ENCODE data around the gene RFT1. TPM values are rescaled to one million over a fixed set of nuclear protein-coding genes. Genes with fewer than 3 reads are reported as not detected.

Gene RFT1
- total and polyA plus RNA-seq, 2 of the 13 experiments (the other 11 are each of a cell fraction or from before 2014, with no cell fraction given) = 23.2 to 37.0 TPM

- TF ChIP-seq ZNF770 (CRISPR knock-in tag; IDR thresholded peaks at IDR 0.05) (peak; percentile 67; the same call in 1 of the 2 replicates), SMAD9 (CRISPR knock-in tag; IDR thresholded peaks at IDR 0.05) (0 out of 2 replicates have a peak, but pooled peaks have one; percentile 35), PAF1 (CRISPR knock-in tag; IDR thresholded peaks at IDR 0.05) (no peak), SMYD3 (CRISPR knock-in tag; IDR thresholded peaks at IDR 0.05) (no peak), ZNF878 (CRISPR knock-in tag; IDR thresholded peaks at IDR 0.05) (no peak), RXRA (CRISPR knock-in tag; IDR thresholded peaks at IDR 0.05) (peak; percentile 79), ZKSCAN8 (CRISPR knock-in tag; IDR thresholded peaks at IDR 0.05; ENCODE audit: borderline replicate concordance) (no peak), ZC3H4 (CRISPR knock-in tag; IDR thresholded peaks at IDR 0.05; ENCODE audit: borderline replicate concordance) (no peak), ZNF790 (CRISPR knock-in tag; IDR thresholded peaks at IDR 0.05; ENCODE audit: borderline replicate concordance) (no peak)
- TF ChIP-seq, protein P1, sequence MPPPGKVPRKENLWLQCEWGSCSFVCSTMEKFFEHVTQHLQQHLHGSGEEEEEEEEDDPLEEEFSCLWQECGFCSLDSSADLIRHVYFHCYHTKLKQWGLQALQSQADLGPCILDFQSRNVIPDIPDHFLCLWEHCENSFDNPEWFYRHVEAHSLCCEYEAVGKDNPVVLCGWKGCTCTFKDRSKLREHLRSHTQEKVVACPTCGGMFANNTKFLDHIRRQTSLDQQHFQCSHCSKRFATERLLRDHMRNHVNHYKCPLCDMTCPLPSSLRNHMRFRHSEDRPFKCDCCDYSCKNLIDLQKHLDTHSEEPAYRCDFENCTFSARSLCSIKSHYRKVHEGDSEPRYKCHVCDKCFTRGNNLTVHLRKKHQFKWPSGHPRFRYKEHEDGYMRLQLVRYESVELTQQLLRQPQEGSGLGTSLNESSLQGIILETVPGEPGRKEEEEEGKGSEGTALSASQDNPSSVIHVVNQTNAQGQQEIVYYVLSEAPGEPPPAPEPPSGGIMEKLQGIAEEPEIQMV (CRISPR knock-in tag; IDR thresholded peaks at IDR 0.05; ENCODE audit: low read depth) = no peak; the same call in 1 of the 2 replicates
- TF ChIP-seq, protein P2, sequence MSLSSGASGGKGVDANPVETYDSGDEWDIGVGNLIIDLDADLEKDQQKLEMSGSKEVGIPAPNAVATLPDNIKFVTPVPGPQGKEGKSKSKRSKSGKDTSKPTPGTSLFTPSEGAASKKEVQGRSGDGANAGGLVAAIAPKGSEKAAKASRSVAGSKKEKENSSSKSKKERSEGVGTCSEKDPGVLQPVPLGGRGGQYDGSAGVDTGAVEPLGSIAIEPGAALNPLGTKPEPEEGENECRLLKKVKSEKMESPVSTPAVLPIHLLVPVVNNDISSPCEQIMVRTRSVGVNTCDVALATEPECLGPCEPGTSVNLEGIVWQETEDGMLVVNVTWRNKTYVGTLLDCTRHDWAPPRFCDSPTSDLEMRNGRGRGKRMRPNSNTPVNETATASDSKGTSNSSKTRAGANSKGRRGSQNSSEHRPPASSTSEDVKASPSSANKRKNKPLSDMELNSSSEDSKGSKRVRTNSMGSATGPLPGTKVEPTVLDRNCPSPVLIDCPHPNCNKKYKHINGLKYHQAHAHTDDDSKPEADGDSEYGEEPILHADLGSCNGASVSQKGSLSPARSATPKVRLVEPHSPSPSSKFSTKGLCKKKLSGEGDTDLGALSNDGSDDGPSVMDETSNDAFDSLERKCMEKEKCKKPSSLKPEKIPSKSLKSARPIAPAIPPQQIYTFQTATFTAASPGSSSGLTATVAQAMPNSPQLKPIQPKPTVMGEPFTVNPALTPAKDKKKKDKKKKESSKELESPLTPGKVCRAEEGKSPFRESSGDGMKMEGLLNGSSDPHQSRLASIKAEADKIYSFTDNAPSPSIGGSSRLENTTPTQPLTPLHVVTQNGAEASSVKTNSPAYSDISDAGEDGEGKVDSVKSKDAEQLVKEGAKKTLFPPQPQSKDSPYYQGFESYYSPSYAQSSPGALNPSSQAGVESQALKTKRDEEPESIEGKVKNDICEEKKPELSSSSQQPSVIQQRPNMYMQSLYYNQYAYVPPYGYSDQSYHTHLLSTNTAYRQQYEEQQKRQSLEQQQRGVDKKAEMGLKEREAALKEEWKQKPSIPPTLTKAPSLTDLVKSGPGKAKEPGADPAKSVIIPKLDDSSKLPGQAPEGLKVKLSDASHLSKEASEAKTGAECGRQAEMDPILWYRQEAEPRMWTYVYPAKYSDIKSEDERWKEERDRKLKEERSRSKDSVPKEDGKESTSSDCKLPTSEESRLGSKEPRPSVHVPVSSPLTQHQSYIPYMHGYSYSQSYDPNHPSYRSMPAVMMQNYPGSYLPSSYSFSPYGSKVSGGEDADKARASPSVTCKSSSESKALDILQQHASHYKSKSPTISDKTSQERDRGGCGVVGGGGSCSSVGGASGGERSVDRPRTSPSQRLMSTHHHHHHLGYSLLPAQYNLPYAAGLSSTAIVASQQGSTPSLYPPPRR (CRISPR knock-in tag; IDR thresholded peaks at IDR 0.05; ENCODE audit: borderline replicate concordance) = peak; percentile 44; the same call in 1 of the 2 replicates
- TF ChIP-seq, protein P3, sequence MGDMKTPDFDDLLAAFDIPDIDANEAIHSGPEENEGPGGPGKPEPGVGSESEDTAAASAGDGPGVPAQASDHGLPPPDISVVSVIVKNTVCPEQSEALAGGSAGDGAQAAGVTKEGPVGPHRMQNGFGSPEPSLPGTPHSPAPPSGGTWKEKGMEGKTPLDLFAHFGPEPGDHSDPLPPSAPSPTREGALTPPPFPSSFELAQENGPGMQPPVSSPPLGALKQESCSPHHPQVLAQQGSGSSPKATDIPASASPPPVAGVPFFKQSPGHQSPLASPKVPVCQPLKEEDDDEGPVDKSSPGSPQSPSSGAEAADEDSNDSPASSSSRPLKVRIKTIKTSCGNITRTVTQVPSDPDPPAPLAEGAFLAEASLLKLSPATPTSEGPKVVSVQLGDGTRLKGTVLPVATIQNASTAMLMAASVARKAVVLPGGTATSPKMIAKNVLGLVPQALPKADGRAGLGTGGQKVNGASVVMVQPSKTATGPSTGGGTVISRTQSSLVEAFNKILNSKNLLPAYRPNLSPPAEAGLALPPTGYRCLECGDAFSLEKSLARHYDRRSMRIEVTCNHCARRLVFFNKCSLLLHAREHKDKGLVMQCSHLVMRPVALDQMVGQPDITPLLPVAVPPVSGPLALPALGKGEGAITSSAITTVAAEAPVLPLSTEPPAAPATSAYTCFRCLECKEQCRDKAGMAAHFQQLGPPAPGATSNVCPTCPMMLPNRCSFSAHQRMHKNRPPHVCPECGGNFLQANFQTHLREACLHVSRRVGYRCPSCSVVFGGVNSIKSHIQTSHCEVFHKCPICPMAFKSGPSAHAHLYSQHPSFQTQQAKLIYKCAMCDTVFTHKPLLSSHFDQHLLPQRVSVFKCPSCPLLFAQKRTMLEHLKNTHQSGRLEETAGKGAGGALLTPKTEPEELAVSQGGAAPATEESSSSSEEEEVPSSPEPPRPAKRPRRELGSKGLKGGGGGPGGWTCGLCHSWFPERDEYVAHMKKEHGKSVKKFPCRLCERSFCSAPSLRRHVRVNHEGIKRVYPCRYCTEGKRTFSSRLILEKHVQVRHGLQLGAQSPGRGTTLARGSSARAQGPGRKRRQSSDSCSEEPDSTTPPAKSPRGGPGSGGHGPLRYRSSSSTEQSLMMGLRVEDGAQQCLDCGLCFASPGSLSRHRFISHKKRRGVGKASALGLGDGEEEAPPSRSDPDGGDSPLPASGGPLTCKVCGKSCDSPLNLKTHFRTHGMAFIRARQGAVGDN (CRISPR knock-in tag; IDR thresholded peaks at IDR 0.05) = peak; percentile 90
- TF ChIP-seq, protein P4, sequence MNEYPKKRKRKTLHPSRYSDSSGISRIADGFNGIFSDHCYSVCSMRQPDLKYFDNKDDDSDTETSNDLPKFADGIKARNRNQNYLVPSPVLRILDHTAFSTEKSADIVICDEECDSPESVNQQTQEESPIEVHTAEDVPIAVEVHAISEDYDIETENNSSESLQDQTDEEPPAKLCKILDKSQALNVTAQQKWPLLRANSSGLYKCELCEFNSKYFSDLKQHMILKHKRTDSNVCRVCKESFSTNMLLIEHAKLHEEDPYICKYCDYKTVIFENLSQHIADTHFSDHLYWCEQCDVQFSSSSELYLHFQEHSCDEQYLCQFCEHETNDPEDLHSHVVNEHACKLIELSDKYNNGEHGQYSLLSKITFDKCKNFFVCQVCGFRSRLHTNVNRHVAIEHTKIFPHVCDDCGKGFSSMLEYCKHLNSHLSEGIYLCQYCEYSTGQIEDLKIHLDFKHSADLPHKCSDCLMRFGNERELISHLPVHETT (CRISPR knock-in tag; conservative IDR thresholded peaks at IDR 0.05) = 0 out of 2 replicates have a peak, but pooled peaks have one; percentile 52
Measured at GRCh38 chr3:53130179-53131061, at the start of gene RFT1 (continued).
